ENCODE data around the gene GPR3. TPM values are rescaled to one million over a fixed set of nuclear protein-coding genes. Genes with fewer than 3 reads are reported as not detected.

The GPR3 gene
- total RNA-seq, 1 donor from 2014 or later = 1.9 TPM

DNA sequence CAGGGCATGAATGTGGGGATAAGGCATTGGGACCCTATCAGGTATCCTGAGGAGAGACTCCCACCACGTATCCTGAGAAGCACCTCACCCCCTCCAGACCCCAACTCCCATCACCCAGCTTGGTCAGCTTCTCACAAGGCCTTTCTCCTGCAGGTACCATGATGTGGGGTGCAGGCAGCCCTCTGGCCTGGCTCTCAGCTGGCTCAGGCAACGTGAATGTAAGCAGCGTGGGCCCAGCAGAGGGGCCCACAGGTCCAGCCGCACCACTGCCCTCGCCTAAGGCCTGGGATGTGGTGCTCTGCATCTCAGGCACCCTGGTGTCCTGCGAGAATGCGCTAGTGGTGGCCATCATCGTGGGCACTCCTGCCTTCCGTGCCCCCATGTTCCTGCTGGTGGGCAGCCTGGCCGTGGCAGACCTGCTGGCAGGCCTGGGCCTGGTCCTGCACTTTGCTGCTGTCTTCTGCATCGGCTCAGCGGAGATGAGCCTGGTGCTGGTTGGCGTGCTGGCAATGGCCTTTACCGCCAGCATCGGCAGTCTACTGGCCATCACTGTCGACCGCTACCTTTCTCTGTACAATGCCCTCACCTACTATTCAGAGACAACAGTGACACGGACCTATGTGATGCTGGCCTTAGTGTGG, 1.3 kb downstream of the GPR3 start:
- Mint-ChIP-seq H3K4me3 (peak overlapping the region; percentile 86), H3K4me1 (ENCODE audit: unreplicated experiment) (peaks cover 26% of the 10 kb centered on the region), H3K27me3 (peaks cover 10% of the 10 kb centered on the region), H3K36me3 (no peaks in the 10 kb centered on the region), H3K27ac (peak overlapping the region; percentile 56), H3K9me3 (no peaks in the 10 kb centered on the region)
- no peak for DNase-seq (ENCODE audit: extremely low spot score, unreplicated experiment)
- TF ChIP-seq, protein P1, sequence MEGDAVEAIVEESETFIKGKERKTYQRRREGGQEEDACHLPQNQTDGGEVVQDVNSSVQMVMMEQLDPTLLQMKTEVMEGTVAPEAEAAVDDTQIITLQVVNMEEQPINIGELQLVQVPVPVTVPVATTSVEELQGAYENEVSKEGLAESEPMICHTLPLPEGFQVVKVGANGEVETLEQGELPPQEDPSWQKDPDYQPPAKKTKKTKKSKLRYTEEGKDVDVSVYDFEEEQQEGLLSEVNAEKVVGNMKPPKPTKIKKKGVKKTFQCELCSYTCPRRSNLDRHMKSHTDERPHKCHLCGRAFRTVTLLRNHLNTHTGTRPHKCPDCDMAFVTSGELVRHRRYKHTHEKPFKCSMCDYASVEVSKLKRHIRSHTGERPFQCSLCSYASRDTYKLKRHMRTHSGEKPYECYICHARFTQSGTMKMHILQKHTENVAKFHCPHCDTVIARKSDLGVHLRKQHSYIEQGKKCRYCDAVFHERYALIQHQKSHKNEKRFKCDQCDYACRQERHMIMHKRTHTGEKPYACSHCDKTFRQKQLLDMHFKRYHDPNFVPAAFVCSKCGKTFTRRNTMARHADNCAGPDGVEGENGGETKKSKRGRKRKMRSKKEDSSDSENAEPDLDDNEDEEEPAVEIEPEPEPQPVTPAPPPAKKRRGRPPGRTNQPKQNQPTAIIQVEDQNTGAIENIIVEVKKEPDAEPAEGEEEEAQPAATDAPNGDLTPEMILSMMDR (conservative IDR thresholded peaks at IDR 0.05) = no peak

GRCh38 chr1:27394282-27394658, 1.8 kb downstream of the GPR3 start:
- Mint-ChIP-seq H3K27ac (peak overlapping the region; percentile 56), H3K4me1 (ENCODE audit: unreplicated experiment) (peaks cover 31% of the 10 kb centered on the region), H3K9me3 (no peaks in the 10 kb centered on the region), H3K4me3 (peak overlapping the region; percentile 45), H3K36me3 (no peaks in the 10 kb centered on the region), H3K27me3 (peaks cover 10% of the 10 kb centered on the region)
- DNase-seq (ENCODE audit: extremely low spot score, unreplicated experiment) = no peak
- TF ChIP-seq, protein P1 (conservative IDR thresholded peaks at IDR 0.05) = no peak

DNA sequence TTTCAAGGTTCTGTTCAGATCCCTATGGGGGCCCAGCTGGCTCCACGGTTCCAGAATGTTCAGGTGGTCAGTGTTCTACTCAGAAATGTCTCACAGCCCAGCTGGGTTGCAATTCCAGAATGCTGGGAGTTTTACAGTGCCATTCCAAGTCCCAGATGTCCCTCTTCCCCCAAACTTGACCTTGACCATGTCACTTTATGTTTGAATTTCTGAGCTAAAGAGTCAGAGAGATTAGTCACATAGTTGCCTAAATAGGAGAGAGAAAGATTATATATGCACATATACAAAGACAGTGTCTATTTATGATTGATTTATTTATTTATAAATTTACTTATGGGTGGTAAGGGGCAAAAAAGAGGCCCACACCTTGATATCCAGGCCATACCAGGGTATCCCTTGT, 2.5 kb downstream of the GPR3 start:
- Mint-ChIP-seq H3K27me3 (peaks cover 10% of the 10 kb centered on the region), H3K9me3 (no peaks in the 10 kb centered on the region), H3K27ac (peak overlapping the region; percentile 56), H3K4me3 (peak overlapping the region; percentile 49), H3K36me3 (no peaks in the 10 kb centered on the region), H3K4me1 (ENCODE audit: unreplicated experiment) (peaks cover 33% of the 10 kb centered on the region)
- TF ChIP-seq, protein P1 (conservative IDR thresholded peaks at IDR 0.05) = no peak
- DNase-seq (ENCODE audit: extremely low spot score, unreplicated experiment) = no peak

DNA sequence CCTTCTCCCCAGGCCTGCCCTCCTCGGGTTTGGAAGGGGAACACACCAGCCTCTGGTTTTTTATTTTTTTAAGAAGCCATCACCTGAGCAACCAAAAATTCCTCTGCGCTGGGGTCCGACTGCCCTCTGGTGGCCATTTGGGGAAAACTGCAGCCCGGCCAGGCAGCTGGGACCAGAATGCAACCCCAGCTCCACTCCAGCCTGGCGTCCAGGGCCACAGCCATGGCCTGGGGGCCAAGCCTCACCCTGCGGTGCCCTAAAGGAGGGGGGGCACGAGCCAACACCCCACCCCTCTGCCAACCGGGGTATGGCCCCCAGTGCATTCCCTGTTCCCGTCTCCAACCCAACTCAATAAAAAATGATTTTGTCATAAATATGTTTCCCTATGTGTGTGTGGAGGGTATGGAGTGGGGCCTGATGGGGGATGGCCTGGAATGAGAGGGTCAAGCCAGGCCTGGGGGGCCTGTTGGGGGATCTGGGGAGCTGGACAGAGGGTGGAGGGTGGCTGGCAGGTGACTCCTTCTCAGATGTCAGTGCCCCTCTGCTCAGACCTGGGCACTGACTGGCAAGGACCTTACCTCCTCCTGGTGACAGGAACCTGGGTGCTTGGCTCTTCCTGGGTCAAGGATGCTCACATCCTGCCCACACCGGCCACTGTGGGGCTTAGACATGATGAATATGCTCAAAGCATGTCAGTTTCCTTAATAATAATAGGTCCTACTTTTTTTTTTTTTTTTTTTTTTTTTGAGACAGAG, 3.2 kb downstream of the GPR3 start:
- peak overlapping the region; percentile 49 for H3K4me3 Mint-ChIP-seq

GRCh38 chr1:27397110-27397509, 4.7 kb downstream of the GPR3 start:
- DNase-seq (ENCODE audit: extremely low spot score, unreplicated experiment) = no peak
- H3K27ac Mint-ChIP-seq = no peak overlapping the region
- peaks cover 2% of the 10 kb centered on the region for H3K27me3 Mint-ChIP-seq
- H3K36me3 Mint-ChIP-seq = no peaks in the 10 kb centered on the region
- TF ChIP-seq, protein P1 (conservative IDR thresholded peaks at IDR 0.05) = no peak
- peaks cover 35% of the 10 kb centered on the region for H3K4me1 Mint-ChIP-seq (ENCODE audit: unreplicated experiment)
- no peaks in the 10 kb centered on the region for H3K9me3 Mint-ChIP-seq
- H3K4me3 Mint-ChIP-seq = no peak overlapping the region

More for the DNA sequence above, 3.2 kb downstream of the GPR3 start:
- no peak for DNase-seq (ENCODE audit: extremely low spot score, unreplicated experiment)
- peak overlapping the region; percentile 56 for H3K27ac Mint-ChIP-seq
- H3K27me3 Mint-ChIP-seq = peaks cover 7% of the 10 kb centered on the region
- peaks cover 38% of the 10 kb centered on the region for H3K4me1 Mint-ChIP-seq (ENCODE audit: unreplicated experiment)
- TF ChIP-seq, protein P1 (conservative IDR thresholded peaks at IDR 0.05) = peak; percentile 96
- no peaks in the 10 kb centered on the region for H3K36me3 Mint-ChIP-seq
- no peaks in the 10 kb centered on the region for H3K9me3 Mint-ChIP-seq
